ENCODE results near the gene PRKCA.

DNA sequence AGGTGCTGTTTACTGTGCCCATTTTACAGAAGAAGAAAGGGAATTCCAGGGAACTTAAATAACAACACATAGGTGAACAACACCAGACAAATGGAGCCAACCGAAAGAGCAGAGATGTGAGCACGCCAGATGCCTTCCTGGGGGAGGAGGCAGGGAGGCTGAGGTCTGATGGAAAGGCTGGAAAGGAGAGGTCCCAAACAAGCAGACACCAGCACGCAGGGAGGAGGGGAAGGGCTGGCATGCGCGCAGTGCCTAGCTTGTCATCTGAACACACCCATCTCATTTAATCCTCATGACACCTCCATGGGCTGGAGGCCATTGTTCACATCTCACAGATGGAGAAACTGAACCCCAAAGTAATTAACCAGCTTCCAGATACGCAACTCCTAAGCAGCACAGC lies 511.6 kb downstream of the PRKCA start:
- TF ChIP-seq, protein P1, sequence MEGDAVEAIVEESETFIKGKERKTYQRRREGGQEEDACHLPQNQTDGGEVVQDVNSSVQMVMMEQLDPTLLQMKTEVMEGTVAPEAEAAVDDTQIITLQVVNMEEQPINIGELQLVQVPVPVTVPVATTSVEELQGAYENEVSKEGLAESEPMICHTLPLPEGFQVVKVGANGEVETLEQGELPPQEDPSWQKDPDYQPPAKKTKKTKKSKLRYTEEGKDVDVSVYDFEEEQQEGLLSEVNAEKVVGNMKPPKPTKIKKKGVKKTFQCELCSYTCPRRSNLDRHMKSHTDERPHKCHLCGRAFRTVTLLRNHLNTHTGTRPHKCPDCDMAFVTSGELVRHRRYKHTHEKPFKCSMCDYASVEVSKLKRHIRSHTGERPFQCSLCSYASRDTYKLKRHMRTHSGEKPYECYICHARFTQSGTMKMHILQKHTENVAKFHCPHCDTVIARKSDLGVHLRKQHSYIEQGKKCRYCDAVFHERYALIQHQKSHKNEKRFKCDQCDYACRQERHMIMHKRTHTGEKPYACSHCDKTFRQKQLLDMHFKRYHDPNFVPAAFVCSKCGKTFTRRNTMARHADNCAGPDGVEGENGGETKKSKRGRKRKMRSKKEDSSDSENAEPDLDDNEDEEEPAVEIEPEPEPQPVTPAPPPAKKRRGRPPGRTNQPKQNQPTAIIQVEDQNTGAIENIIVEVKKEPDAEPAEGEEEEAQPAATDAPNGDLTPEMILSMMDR (IDR thresholded peaks at IDR 0.05): no peak
- TF ChIP-seq ZFX (IDR thresholded peaks at IDR 0.05; ENCODE audit: borderline replicate concordance): no peak
